22Rv1 (cell line): ENCODE results near the gene ABLIM2.

ENCODE experiments used
- ZFX ChIP-seq: fragments of 450-650 bp; IDR thresholded peaks from 2 replicates; pipeline ENCODE4 v1.6.1; 2017; ENCODE audit warnings: antibody characterized with exemption, borderline replicate concordance
- TF ChIP-seq, protein P1 (sequence below): fragments of 450-650 bp; IDR thresholded peaks from 2 replicates; pipeline ENCODE4 v1.5.1; 2017; ENCODE audit warnings: mild to moderate bottlenecking

- TF ChIP-seq, protein P1, sequence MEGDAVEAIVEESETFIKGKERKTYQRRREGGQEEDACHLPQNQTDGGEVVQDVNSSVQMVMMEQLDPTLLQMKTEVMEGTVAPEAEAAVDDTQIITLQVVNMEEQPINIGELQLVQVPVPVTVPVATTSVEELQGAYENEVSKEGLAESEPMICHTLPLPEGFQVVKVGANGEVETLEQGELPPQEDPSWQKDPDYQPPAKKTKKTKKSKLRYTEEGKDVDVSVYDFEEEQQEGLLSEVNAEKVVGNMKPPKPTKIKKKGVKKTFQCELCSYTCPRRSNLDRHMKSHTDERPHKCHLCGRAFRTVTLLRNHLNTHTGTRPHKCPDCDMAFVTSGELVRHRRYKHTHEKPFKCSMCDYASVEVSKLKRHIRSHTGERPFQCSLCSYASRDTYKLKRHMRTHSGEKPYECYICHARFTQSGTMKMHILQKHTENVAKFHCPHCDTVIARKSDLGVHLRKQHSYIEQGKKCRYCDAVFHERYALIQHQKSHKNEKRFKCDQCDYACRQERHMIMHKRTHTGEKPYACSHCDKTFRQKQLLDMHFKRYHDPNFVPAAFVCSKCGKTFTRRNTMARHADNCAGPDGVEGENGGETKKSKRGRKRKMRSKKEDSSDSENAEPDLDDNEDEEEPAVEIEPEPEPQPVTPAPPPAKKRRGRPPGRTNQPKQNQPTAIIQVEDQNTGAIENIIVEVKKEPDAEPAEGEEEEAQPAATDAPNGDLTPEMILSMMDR = no peak
- TF ChIP-seq ZFX = no peak
Observed at GRCh38 chr4:7960017-7960789, 198.4 kb downstream of the ABLIM2 start.
